ENCODE data around the gene ALDH1B1. TPM values are rescaled to one million over a fixed set of nuclear protein-coding genes. Genes with fewer than 3 reads are reported as not detected.

Gene ALDH1B1
- total RNA-seq: 47.5 and 79.3 TPM in 2 replicates

- peak within 1 kb of the TSS; percentile 95 for H3K4me3 ChIP-seq (ENCODE audit: low read depth, low read length)
- DNase-seq (ENCODE audit: low read depth): no peak
- TF ChIP-seq, protein P1, sequence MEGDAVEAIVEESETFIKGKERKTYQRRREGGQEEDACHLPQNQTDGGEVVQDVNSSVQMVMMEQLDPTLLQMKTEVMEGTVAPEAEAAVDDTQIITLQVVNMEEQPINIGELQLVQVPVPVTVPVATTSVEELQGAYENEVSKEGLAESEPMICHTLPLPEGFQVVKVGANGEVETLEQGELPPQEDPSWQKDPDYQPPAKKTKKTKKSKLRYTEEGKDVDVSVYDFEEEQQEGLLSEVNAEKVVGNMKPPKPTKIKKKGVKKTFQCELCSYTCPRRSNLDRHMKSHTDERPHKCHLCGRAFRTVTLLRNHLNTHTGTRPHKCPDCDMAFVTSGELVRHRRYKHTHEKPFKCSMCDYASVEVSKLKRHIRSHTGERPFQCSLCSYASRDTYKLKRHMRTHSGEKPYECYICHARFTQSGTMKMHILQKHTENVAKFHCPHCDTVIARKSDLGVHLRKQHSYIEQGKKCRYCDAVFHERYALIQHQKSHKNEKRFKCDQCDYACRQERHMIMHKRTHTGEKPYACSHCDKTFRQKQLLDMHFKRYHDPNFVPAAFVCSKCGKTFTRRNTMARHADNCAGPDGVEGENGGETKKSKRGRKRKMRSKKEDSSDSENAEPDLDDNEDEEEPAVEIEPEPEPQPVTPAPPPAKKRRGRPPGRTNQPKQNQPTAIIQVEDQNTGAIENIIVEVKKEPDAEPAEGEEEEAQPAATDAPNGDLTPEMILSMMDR (conservative IDR thresholded peaks at IDR 0.05; ENCODE audit: low read depth, low read length): peak; percentile 21
Observed at GRCh38 chr9:38392235-38393127, at the start of gene ALDH1B1. Gene ALDH1B1, plus strand, starts transcription at chr9:38392702. Its CDS starts 3,047 bp downstream, at chr9:38395749.

- no peak for DNase-seq (ENCODE audit: low read depth)
- H3K4me3 ChIP-seq (ENCODE audit: low read depth, low read length): no peak overlapping the region
- TF ChIP-seq, protein P1 (conservative IDR thresholded peaks at IDR 0.05; ENCODE audit: low read depth, low read length): no peak
Observed at GRCh38 chr9:38343037-38343436, 49.5 kb upstream of the ALDH1B1 start.

- TF ChIP-seq, protein P1 (conservative IDR thresholded peaks at IDR 0.05; ENCODE audit: low read depth, low read length): no peak
- no peak overlapping the region for H3K4me3 ChIP-seq (ENCODE audit: low read depth, low read length)
- DNase-seq (ENCODE audit: low read depth): no peak
Observed at GRCh38 chr9:38343552-38343951, 49.0 kb upstream of the ALDH1B1 start.

DNA sequence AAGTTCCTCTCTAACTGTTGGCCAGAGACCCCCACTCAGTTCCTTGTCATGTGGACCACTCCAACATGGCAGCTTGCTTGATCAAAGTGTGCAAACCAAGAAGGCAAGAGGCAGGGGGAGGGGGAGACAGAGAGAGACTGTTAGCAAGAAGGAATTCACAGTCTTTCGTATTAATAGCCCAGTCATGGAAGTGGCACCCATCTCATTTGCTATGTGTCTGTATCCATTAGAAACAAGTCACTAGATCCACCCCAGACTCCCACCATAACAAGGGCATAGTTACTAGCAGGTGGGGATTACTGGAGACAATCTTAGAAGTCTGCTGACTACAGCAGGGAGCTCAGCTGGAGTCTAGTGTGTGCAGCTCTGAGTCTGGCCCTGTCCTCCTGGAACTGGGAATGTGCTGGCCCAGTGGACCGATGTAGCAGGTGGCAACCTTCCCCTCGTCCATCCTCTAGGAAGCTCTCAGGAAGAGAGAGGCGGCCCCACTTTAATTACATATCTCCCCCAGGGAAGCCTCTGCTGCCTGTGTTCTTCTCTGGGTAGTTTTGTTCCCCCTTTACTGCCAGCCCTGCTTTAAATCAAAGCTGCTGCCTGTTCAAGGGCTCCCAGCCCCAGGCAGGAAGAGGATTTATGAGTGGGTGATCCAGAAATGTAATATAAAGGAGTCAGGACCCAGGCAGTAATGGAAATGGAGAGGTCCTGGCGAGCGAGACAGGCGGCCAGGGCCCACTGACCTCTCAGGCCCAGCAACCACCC, 47.8 kb upstream of the ALDH1B1 start:
- TF ChIP-seq, protein P1 (conservative IDR thresholded peaks at IDR 0.05; ENCODE audit: low read depth, low read length): no peak
- no peak for DNase-seq (ENCODE audit: low read depth)

DNA sequence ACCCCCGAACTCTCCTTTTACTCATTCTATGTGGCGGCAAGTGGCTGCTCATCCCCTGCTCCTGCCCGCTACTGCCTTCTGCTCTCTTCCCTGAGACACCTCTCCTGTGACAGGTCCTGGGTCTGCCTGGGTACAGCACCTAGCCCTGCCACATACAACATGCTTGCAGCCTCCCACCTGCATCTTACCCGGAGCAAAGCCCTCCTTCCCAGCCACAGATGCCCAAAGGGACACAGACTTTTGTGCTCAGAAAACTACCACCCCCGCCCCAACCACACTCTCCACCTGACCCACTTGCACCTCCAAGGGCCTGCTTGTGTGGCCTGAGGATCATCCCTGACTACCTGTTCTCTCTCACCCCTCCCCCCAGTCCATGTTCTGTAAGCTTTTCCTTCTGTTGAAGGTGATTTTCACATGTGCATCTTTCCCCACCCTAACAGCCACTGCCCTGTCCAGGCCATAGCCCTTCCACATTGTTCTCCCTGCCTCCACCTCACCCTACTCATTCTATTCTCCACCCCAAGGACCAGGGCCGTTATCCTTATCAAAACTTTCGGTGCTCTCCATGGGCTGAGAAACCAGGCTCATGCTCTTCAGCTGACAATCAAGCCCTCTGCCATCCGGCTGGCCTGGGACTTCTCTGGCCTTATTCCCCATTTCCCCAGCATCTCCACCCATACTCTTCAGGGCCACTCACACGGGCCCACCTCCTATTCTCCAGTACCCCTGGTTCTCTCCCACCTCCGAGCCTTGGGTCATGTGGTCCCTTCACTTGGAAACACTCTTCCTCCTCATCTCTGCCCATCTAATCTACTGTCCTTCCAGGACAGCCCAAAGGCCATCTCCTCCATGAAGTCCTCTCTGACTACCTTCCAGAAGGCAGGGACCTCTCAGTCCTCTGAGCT, 46.4 kb upstream of the ALDH1B1 start:
- H3K4me3 ChIP-seq (ENCODE audit: low read depth, low read length): no peak overlapping the region
- no peak for DNase-seq (ENCODE audit: low read depth)
- TF ChIP-seq, protein P1 (conservative IDR thresholded peaks at IDR 0.05; ENCODE audit: low read depth, low read length): no peak

More for the DNA sequence above, 47.8 kb upstream of the ALDH1B1 start:
- no peak overlapping the region for H3K4me3 ChIP-seq (ENCODE audit: low read depth, low read length)

- no peak for DNase-seq (ENCODE audit: low read depth)
- TF ChIP-seq, protein P1 (conservative IDR thresholded peaks at IDR 0.05; ENCODE audit: low read depth, low read length): no peak
Observed at GRCh38 chr9:38346811-38347210, 45.7 kb upstream of the ALDH1B1 start.

More at GRCh38 chr9:38346811-38347210, 45.7 kb upstream of the ALDH1B1 start:
- H3K4me3 ChIP-seq (ENCODE audit: low read depth, low read length): no peak overlapping the region

Data from epithelial cell of proximal tubule (primary cell).